ENCODE measurements around the gene SSBP3.

SSBP3 gene

GRCh38 chr1:54265659-54266058, 140.5 kb downstream of the SSBP3 start:
- DNase-seq (ENCODE audit: low read depth), result no peak

- no peak for DNase-seq (ENCODE audit: low read depth)
These were observed 141.1 kb downstream of the SSBP3 start for GRCh38 chr1:54265126-54265525.

GRCh38 chr1:54263601-54264226, 142.5 kb downstream of the SSBP3 start:
- DNase-seq (ENCODE audit: low read depth), result no peak

- DNase-seq (ENCODE audit: low read depth), result no peak
These were observed 143.9 kb downstream of the SSBP3 start for GRCh38 chr1:54262244-54262643.

- no peak for DNase-seq (ENCODE audit: low read depth)
These were observed 145.4 kb downstream of the SSBP3 start for GRCh38 chr1:54260810-54261209.

GRCh38 chr1:54259546-54260140, 146.6 kb downstream of the SSBP3 start:
- DNase-seq (ENCODE audit: low read depth), result no peak

DNA sequence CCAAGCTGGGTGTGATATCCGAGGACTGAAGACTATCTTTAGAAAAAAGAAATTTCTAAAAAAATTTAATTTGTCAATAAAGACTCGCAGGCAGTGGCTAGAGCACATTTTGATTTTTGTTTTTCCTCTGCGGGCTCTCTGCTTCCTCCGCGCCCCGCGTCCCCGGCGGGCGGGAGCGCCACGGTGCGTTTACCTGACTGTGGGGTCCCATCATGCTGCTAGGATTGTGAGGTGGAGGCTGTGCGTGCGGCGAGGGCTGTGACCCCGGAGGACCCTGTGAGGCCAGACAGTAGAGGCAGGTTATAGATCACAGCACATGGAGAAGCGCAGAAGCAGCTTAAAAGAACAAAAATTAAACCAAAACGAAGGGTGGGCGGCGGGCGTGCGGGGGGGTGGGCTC, 148.3 kb downstream of the SSBP3 start:
- DNase-seq (ENCODE audit: low read depth), result no peak

- no peak for DNase-seq (ENCODE audit: low read depth)
These were observed 148.9 kb downstream of the SSBP3 start for GRCh38 chr1:54257346-54257620.

DNA sequence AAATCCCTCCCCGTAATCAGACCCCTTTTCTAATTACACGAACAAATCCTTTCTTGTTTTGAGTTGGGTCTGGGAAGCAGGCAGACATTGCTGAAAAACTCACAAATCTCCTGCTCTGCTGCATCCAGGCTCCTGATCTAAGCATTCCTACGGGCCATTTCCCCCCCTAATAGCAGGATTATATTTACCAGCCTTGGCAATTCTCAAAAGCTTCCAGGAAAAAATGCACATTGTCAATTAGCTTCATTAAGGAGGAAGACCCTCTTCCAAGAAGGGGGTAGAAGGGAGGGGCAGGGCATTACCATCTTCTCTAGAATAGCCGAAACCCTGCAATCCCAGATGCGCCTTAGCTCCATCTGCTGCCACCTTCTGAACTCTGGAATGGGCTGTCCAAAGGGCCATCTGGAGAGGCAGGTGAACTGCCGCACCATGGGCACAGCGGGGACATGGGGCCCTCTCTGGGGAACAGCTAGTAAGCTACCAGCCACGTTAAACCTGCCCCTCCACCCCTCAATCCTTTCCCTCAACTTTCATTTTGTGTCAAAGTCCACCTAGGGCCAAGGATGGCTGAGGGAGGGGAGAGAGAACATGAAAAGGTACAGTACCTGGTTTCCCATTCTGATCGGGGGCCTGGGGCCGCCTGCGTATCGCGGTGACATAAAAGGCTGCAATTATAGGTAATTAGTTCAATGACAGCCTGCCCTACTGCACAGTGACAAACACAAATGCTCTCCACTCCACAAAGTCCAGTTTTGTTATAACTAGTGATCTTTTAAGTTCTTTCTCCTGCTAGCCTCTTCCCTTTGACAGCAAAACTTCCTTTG, 149.5 kb downstream of the SSBP3 start:
- DNase-seq (ENCODE audit: low read depth), result no peak

DNA sequence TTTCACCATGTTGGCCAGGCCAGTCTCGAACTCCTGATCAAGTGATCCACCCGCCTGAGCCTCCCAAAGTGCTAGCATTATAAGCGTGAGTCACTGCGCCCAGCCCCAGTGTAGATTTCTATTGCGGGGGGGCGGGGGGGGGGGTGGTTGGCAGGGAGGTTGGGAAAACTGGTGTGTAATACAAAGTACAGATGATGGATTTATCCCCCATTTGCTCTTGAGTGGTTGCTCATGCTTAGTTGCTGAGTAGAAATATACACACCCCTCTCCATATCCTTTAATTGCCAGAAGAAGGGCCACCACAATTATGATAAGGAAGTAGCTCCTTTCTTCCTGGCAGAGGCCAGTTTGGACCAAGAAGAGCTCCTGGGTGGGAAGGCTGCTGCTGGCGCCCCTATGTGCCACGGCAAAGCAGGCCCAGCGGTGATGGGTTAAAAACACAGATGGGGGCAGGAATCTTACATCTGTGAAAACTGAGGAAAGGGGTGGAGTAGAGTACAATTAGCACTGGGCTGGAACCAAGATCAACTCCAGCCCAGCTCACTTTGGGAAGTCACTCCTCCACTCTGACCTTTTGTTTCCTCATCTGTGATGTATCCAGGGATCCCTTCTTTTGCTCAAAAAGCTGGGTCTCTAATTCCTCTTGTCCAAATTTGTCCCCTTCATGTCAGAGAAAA, 151.0 kb downstream of the SSBP3 start:
- no peak for DNase-seq (ENCODE audit: low read depth)

DNA sequence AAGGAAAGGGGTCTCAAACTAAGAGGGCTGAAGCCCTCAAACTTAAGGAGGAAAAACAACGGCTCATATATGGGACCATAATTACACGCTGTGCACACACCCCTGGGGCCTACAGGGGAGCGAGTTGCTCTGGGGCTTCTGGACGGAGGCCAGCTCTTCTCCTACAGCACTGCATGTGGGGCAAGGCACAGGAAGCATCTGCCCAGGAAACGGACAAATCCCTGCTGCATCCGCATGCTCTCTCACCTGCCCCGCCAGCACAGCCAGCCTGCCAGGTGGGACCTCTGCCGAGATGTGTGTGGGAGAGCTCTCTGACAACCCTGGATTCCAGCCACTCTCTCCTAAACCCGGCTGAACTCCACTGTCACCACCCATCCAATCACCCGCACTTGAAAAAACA, 152.1 kb downstream of the SSBP3 start:
- no peak for DNase-seq (ENCODE audit: low read depth)

GRCh38 chr1:54253480-54253879, 152.7 kb downstream of the SSBP3 start:
- no peak for DNase-seq (ENCODE audit: low read depth)

GRCh38 chr1:54252371-54252936, 153.7 kb downstream of the SSBP3 start:
- DNase-seq (ENCODE audit: low read depth), result no peak

DNA sequence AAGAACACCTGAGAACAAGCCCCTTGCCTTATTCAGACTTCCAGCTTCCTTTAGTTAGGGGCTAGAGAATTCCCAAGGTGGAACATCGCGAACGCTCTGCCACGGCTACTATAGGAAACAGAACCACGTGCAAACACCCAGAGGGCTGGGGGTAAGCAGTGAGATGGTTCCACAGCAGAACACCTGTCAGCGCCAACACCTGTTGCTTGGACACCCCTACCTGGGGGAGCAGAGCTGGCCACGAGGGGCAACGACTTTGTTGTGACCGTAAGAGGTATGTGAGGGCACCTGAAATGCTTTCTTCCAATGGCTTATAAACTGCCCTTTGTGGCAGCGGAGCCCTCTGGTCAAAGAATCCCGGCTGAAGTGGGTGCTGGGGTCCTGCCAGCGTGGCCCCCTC, 155.5 kb downstream of the SSBP3 start:
- no peak for DNase-seq (ENCODE audit: low read depth)

GRCh38 chr1:54249819-54250435, 156.3 kb downstream of the SSBP3 start:
- DNase-seq (ENCODE audit: low read depth), result no peak

GRCh38 chr1:54248966-54249365, 157.2 kb downstream of the SSBP3 start:
- no peak for DNase-seq (ENCODE audit: low read depth)

DNA sequence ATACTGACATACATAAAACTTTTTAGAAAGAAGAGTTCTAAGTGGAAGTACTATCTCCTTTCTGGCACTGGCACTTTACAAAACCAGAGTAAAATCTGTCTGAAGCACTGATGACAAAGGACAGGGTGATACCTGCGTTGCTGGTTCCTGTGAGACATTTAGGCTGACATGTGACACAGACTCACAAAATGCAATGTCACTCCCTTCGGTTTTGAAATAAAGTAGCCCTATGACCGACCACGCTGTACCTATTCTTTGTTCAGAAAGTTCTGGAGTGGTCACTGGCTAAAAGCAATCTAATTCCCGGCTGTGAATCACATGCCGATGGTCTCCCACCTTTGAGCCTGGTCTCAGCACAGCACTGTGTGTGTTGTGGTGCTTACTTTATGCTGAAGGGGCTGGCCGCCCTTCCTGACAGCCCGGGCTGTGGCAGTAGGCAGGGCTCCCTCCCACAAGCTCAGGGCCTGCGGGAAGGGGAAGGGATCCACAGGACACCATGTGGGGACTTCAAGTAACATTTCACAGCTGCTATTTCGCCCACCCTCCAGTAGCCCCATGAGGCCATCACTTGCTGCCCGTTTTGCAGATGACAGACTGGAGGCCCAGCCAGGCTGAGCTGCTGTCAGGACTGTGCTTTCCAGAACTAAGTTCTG, 158.2 kb downstream of the SSBP3 start:
- no peak for DNase-seq (ENCODE audit: low read depth)

GRCh38 chr1:54246116-54246721, 160.0 kb downstream of the SSBP3 start:
- no peak for DNase-seq (ENCODE audit: low read depth)

- no peak for DNase-seq (ENCODE audit: low read depth)
These were observed 160.7 kb downstream of the SSBP3 start for GRCh38 chr1:54245501-54245900.

DNA sequence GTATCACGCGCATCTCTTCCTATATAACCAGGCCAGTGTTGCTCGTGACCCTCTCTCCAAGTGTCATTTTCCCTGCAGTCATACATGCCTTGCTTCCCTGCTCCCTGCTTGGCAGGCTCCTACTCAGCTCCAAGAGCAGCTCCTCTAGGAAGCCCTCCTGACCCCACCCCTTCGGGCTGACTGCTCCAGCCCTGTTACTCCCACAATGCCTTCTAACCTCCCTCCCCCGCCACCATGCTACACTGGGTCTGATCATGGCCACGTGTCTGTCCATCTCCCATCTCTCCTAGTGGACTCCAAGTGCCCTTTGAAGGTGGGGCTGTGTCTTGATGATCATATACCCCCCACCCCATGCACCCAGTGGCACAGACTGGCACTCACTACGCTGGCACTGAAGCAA, 161.5 kb downstream of the SSBP3 start:
- DNase-seq (ENCODE audit: low read depth), result no peak

GRCh38 chr1:54243022-54243421, 163.2 kb downstream of the SSBP3 start:
- no peak for DNase-seq (ENCODE audit: low read depth)

Measured in activated T-cell treated with anti-CD3 and anti-CD28 coated beads for 48 hours (primary cell).